ENCODE data around the gene BMS1. TPM values are rescaled to one million over a fixed set of nuclear protein-coding genes. Genes with fewer than 3 reads are reported as not detected.
A peak's percentile ranks its signal among the peaks of the same experiment; 100 is the strongest.
"Not testable (repeated sequence)": the region's sequence is repeated elsewhere in the genome, so short reads cannot be mapped to it uniquely, and the experiment has no call there.

BMS1 gene
- total RNA-seq, 1 experiment from 2014 or later, result 44.2 TPM

GRCh38 chr10:42826759-42827158 is 44.2 kb downstream of the BMS1 start:
- Mint-ChIP-seq H3K27ac (peak overlapping the region; percentile 44 to 92 (median 48); a peak in 5 of 7 replicates), H3K9me3 (peaks cover 0 to 16% of the 10 kb centered on the region in 2 experiments; a peak in 2 of 5 replicates), H3K4me3 (0 out of 5 replicates have a peak overlapping the region, but pooled peaks of 1 of the 2 experiments have one; percentile 28), H3K4me1 (peaks cover 40 to 46% of the 10 kb centered on the region in 2 experiments), H3K36me3 (ENCODE audit: insufficient read depth in 1 of 3, low read depth in 3 of 3) (peaks cover 60 to 87% (median 64%) of the 10 kb centered on the region in 3 experiments)
- not testable (repeated sequence) for DNase-seq; H3K79me2 ChIP-seq (ENCODE audit: insufficient read depth, low read length); H3K14ac ChIP-seq (ENCODE audit: insufficient read depth, low read length); H3K18ac ChIP-seq (ENCODE audit: insufficient read length, low read depth, low read length); H3K23me2 ChIP-seq (ENCODE audit: insufficient read length, low read depth, low read length, poor library complexity, severe bottlenecking); H3K9ac ChIP-seq (ENCODE audit: extremely low read depth, insufficient read length, low read length); H2BK5ac ChIP-seq (ENCODE audit: insufficient read length, low read length); H2BK12ac ChIP-seq (ENCODE audit: insufficient read length, low read depth, low read length); H4K20me1 ChIP-seq (ENCODE audit: control insufficient read depth, insufficient read depth, insufficient read length); H3K56ac ChIP-seq (ENCODE audit: insufficient read length, low read depth, low read length); H2BK20ac ChIP-seq (ENCODE audit: low read depth, low read length, poor library complexity, severe bottlenecking); H2AFZ ChIP-seq (ENCODE audit: low read length); H3K4me1 ChIP-seq (ENCODE audit: insufficient read depth, low read length); H2BK15ac ChIP-seq (ENCODE audit: low read depth, low read length); H3K27me3 Mint-ChIP-seq (ENCODE audit: low read depth); H3K27me3 ChIP-seq (ENCODE audit: insufficient read depth, low read length); H4K8ac ChIP-seq (replicated peaks; ENCODE audit: insufficient read length, low read depth, low read length); H3T11ph ChIP-seq (ENCODE audit: low read length); H4K5ac ChIP-seq (ENCODE audit: insufficient read length, low read depth, low read length); H3K23ac ChIP-seq (ENCODE audit: insufficient read length, low read depth, low read length); H3K4me2 ChIP-seq (ENCODE audit: insufficient read depth, insufficient read length, low read length); H4K91ac ChIP-seq (ENCODE audit: insufficient read length, low read depth, low read length); H2AK5ac ChIP-seq (ENCODE audit: insufficient read length, low read length); H3K27ac ChIP-seq (ENCODE audit: insufficient read length, low read depth, low read length); H3K4ac ChIP-seq (ENCODE audit: low read depth, low read length); H3K9me3 ChIP-seq (ENCODE audit: control insufficient read depth, low read depth, low read length); H3K79me1 ChIP-seq (ENCODE audit: insufficient read depth, low read depth, low read length, poor library complexity, severe bottlenecking); H2BK120ac ChIP-seq (ENCODE audit: low read depth, low read length, poor library complexity, severe bottlenecking)
- WGBS (ENCODE audit: extremely low coverage, insufficient read length, low lambda C conversion rate), result no CpG with 5 or more reads among the region's 6 CpGs
